Ectodermal cell (in vitro differentiated cells): ENCODE results near the gene MYH10.

ENCODE experiments used
- H3K27ac ChIP-seq: 2 replicates; pipeline ENCODE4 v1.7.0; 2013; ENCODE audit warnings: mild to moderate bottlenecking, low read depth, low read length; ENCODE audit not compliant: insufficient read depth, poor library complexity, severe bottlenecking
- H3K27me3 ChIP-seq: 2 replicates; pipeline ENCODE4 v1.7.0; 2013; ENCODE audit warnings: mild to moderate bottlenecking, low read length; ENCODE audit not compliant: insufficient read depth, control insufficient read depth, poor library complexity, severe bottlenecking
- H3K36me3 ChIP-seq: one replicate; pipeline ENCODE4 v1.7.0; 2013; ENCODE audit warnings: low read length; ENCODE audit not compliant: control insufficient read depth, insufficient read depth
- H3K4me1 ChIP-seq: one replicate; pipeline ENCODE4 v1.7.0; 2013; ENCODE audit warnings: low read length; ENCODE audit not compliant: control insufficient read depth, insufficient read depth
- H3K4me3 ChIP-seq: 2 replicates; pipeline ENCODE4 v1.7.0; 2013; ENCODE audit warnings: low read depth, low read length, control low read depth; ENCODE audit not compliant: insufficient read depth
- H3K9me3 ChIP-seq: 2 replicates; pipeline ENCODE4 v1.7.0; 2013; ENCODE audit warnings: mild to moderate bottlenecking, low read length, moderate library complexity; ENCODE audit not compliant: control insufficient read depth
- WGBS, 2 experiments: methylation state at CpG; one replicate each; pipeline ENCODE4 v1.1.7; 2013; ENCODE audit warnings: missing lambda C conversion rate in 2 of 2; 5-methylcytosine and 5-hydroxymethylcytosine counted together

MYH10 gene

GRCh38 chr17:8463099-8463498 is 167.4 kb downstream of the MYH10 start:
- no peak overlapping the region for H3K27ac ChIP-seq
- H3K36me3 ChIP-seq: peaks cover 24% of the 10 kb centered on the region
- no peak overlapping the region for H3K4me3 ChIP-seq
- WGBS, 2 experiments: 92 to 94% methylated on average over 5 of the region's 5 CpGs
- no peaks in the 10 kb centered on the region for H3K27me3 ChIP-seq
- peaks cover 5% of the 10 kb centered on the region for H3K4me1 ChIP-seq
- no peaks in the 10 kb centered on the region for H3K9me3 ChIP-seq

GRCh38 chr17:8462564-8462963 is 168.0 kb downstream of the MYH10 start:
- no peak overlapping the region for H3K27ac ChIP-seq
- no peak overlapping the region for H3K4me3 ChIP-seq
- peaks cover 5% of the 10 kb centered on the region for H3K4me1 ChIP-seq
- no peaks in the 10 kb centered on the region for H3K27me3 ChIP-seq
- H3K36me3 ChIP-seq: peaks cover 22% of the 10 kb centered on the region
- no peaks in the 10 kb centered on the region for H3K9me3 ChIP-seq
- WGBS, 2 experiments: 70 to 74% methylated on average over 5 of the region's 5 CpGs

- Histone ChIP-seq H3K9me3 (no peaks in the 10 kb centered on the region), H3K27ac (no peak overlapping the region), H3K36me3 (peaks cover 19% of the 10 kb centered on the region), H3K4me1 (no peaks in the 10 kb centered on the region), H3K4me3 (no peak overlapping the region), H3K27me3 (no peaks in the 10 kb centered on the region)
- 94% methylated on average over 3 of the region's 3 CpGs for WGBS, 2 experiments
Observed at GRCh38 chr17:8459831-8460230, 170.7 kb downstream of the MYH10 start.

- Histone ChIP-seq H3K27me3 (no peaks in the 10 kb centered on the region), H3K36me3 (peaks cover 19% of the 10 kb centered on the region), H3K4me1 (no peaks in the 10 kb centered on the region), H3K4me3 (no peak overlapping the region), H3K9me3 (no peaks in the 10 kb centered on the region), H3K27ac (no peak overlapping the region)
- WGBS, 2 experiments: 79 to 96% methylated on average over 4 of the region's 4 CpGs
Observed at GRCh38 chr17:8459107-8459506, 171.4 kb downstream of the MYH10 start.

- Histone ChIP-seq H3K4me3 (no peak overlapping the region), H3K9me3 (no peaks in the 10 kb centered on the region), H3K4me1 (no peaks in the 10 kb centered on the region), H3K36me3 (peaks cover 19% of the 10 kb centered on the region), H3K27me3 (no peaks in the 10 kb centered on the region), H3K27ac (no peak overlapping the region)
- 93 to 94% methylated on average over 6 of the region's 6 CpGs for WGBS, 2 experiments
Observed at GRCh38 chr17:8458128-8458527, 172.4 kb downstream of the MYH10 start.

- no peaks in the 10 kb centered on the region for H3K4me1 ChIP-seq
- peaks cover 16% of the 10 kb centered on the region for H3K36me3 ChIP-seq
- H3K27me3 ChIP-seq: no peaks in the 10 kb centered on the region
- no peaks in the 10 kb centered on the region for H3K9me3 ChIP-seq
- no peak overlapping the region for H3K27ac ChIP-seq
- H3K4me3 ChIP-seq: no peak overlapping the region
- 100% methylated on average over 1 of the region's 2 CpGs for WGBS, 2 experiments
Observed at GRCh38 chr17:8455665-8456209, 174.8 kb downstream of the MYH10 start.

GRCh38 chr17:8453326-8453725 is 177.2 kb downstream of the MYH10 start:
- H3K9me3 ChIP-seq: no peaks in the 10 kb centered on the region
- no peak overlapping the region for H3K27ac ChIP-seq
- H3K4me3 ChIP-seq: no peak overlapping the region
- H3K4me1 ChIP-seq: no peaks in the 10 kb centered on the region
- no peaks in the 10 kb centered on the region for H3K27me3 ChIP-seq
- peaks cover 20% of the 10 kb centered on the region for H3K36me3 ChIP-seq
- 80 to 90% methylated on average over 1 to 3 of the region's 3 CpGs for WGBS, 2 experiments

- no peaks in the 10 kb centered on the region for H3K9me3 ChIP-seq
- peaks cover 18% of the 10 kb centered on the region for H3K36me3 ChIP-seq
- H3K27ac ChIP-seq: no peak overlapping the region
- no peaks in the 10 kb centered on the region for H3K4me1 ChIP-seq
- no peaks in the 10 kb centered on the region for H3K27me3 ChIP-seq
- H3K4me3 ChIP-seq: no peak overlapping the region
- 91 to 92% methylated on average over 7 to 8 of the region's 8 CpGs for WGBS, 2 experiments
Observed at GRCh38 chr17:8451933-8452614, 178.5 kb downstream of the MYH10 start.

GRCh38 chr17:8448310-8448709 is 182.2 kb downstream of the MYH10 start:
- Histone ChIP-seq H3K36me3 (peaks cover 19% of the 10 kb centered on the region), H3K27me3 (no peaks in the 10 kb centered on the region), H3K27ac (no peak overlapping the region), H3K4me3 (no peak overlapping the region), H3K4me1 (no peaks in the 10 kb centered on the region), H3K9me3 (no peaks in the 10 kb centered on the region)
- WGBS, 2 experiments: 98 to 99% methylated on average over 3 of the region's 3 CpGs

GRCh38 chr17:8447799-8448198 is 182.7 kb downstream of the MYH10 start:
- H3K4me3 ChIP-seq: no peak overlapping the region
- 76% methylated on average over 4 of the region's 4 CpGs for WGBS, 2 experiments
- no peaks in the 10 kb centered on the region for H3K9me3 ChIP-seq
- no peaks in the 10 kb centered on the region for H3K27me3 ChIP-seq
- no peaks in the 10 kb centered on the region for H3K4me1 ChIP-seq
- H3K27ac ChIP-seq: no peak overlapping the region
- H3K36me3 ChIP-seq: peaks cover 19% of the 10 kb centered on the region
